Ovary (tissue), 3 donors: ENCODE results near the gene UBE2G1.

Experiments used
- EP300 ChIP-seq: sonication (generic); formaldehyde crosslinking; IDR thresholded peaks from one replicate; pipeline ENCODE4 v1.6.1; 2017; ENCODE audit warnings: antibody characterized with exemption
- POLR2A ChIP-seq: fragments of 450-650 bp; IDR thresholded peaks from one replicate; pipeline ENCODE4 v1.6.1; 2017; ENCODE audit warnings: antibody characterized with exemption, mild to moderate bottlenecking, moderate library complexity
- TF ChIP-seq, protein P1 (sequence below), 3 donors: fragments of 450-650 bp in 2 of 3; fragments of 200-600 bp in 1 of 3; IDR thresholded peaks; one replicate each; pipeline versions ENCODE4 v1.5.1 to v1.8.0; 2016 to 2022; ENCODE audit warnings: antibody characterized with exemption in 3 of 3, mild to moderate bottlenecking in 1 of 3
- donor health status: DM: no; HTN: no; CAD: no.

GRCh38 chr17:4246674-4247073, 119.8 kb downstream of the UBE2G1 start:
- TF ChIP-seq, protein P1, sequence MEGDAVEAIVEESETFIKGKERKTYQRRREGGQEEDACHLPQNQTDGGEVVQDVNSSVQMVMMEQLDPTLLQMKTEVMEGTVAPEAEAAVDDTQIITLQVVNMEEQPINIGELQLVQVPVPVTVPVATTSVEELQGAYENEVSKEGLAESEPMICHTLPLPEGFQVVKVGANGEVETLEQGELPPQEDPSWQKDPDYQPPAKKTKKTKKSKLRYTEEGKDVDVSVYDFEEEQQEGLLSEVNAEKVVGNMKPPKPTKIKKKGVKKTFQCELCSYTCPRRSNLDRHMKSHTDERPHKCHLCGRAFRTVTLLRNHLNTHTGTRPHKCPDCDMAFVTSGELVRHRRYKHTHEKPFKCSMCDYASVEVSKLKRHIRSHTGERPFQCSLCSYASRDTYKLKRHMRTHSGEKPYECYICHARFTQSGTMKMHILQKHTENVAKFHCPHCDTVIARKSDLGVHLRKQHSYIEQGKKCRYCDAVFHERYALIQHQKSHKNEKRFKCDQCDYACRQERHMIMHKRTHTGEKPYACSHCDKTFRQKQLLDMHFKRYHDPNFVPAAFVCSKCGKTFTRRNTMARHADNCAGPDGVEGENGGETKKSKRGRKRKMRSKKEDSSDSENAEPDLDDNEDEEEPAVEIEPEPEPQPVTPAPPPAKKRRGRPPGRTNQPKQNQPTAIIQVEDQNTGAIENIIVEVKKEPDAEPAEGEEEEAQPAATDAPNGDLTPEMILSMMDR (IDR thresholded peaks at IDR 0.05), result no peak
- TF ChIP-seq POLR2A (no peak), EP300 (no peak)
